ENCODE data around the gene CFAP46. TPM values are rescaled to one million over a fixed set of nuclear protein-coding genes. Genes with fewer than 3 reads are reported as not detected.

Gene CFAP46
- total and polyA plus RNA-seq, 10 of the 15 experiments (the other 5 are each of a cell fraction or from before 2014, with no cell fraction given): 0.01 to 0.18 (median 0.03) TPM; not detected in 7

- no peak for ATAC-seq
- no peaks in the 10 kb centered on the region for H3K4me1 ChIP-seq (ENCODE audit: control insufficient read depth, insufficient read depth, low read length)
- no peaks in the 10 kb centered on the region for H4K20me1 ChIP-seq (ENCODE audit: control insufficient read depth, insufficient read depth)
- H3K27ac ChIP-seq (ENCODE audit: control insufficient read depth, insufficient read depth): no peak overlapping the region
- ChIA-PET RAD21 (ENCODE audit: unreplicated experiment) (no interaction called here), POLR2A (no interaction called here), SMC1A (ENCODE audit: uncharacterized antibody, unreplicated experiment) (no interaction called here), CTCF (no interaction called here)
- no TSS peak for BruUV-seq (replicated peaks)
- H2AFZ ChIP-seq (ENCODE audit: control insufficient read depth, low read depth, low read length): no peak overlapping the region
- no peaks in the 10 kb centered on the region for H3K9me3 ChIP-seq (replicated peaks; ENCODE audit: control insufficient read depth, insufficient read depth, low read length)
- 27% methylated on average over 9 of the region's 9 CpGs for WGBS (ENCODE audit: insufficient coverage, insufficient replicate concordance, low lambda C conversion rate, missing lambda C conversion rate)
- intact Hi-C loops (cut with micrococcal nuclease; ENCODE audit: unreplicated experiment) (no loop called here), in situ Hi-C loops (cut with MboI) (no loop called here)
- DNase-seq (ENCODE audit: low read depth, low spot score): no peak
- no peaks in the 10 kb centered on the region for H3K36me3 ChIP-seq (ENCODE audit: control insufficient read depth in 2 of 2, insufficient read depth in 2 of 2, low read length in 1 of 2)
- FAIRE-seq: no peak
- TF ChIP-seq KDM1A (IDR thresholded peaks at IDR 0.05; ENCODE audit: borderline replicate concordance) (no peak), MAX (IDR thresholded peaks at IDR 0.05; ENCODE audit: low read depth, low read length) (no peak), ATF2 (IDR thresholded peaks at IDR 0.05; ENCODE audit: low read length) (no peak), NR2F1 (conservative IDR thresholded peaks at IDR 0.05) (no peak), HCFC1 (IDR thresholded peaks at IDR 0.05; ENCODE audit: low read length) (no peak), CTCF (IDR thresholded peaks at IDR 0.05 in 2 of 3, conservative IDR thresholded peaks at IDR 0.05 in 1 of 3; ENCODE audit: control insufficient read depth in 2 of 3, extremely low read depth in 1 of 3, insufficient read depth in 1 of 3, low read depth in 3 of 3, low read length in 3 of 3) (no peak), FOXM1 (IDR thresholded peaks at IDR 0.05; ENCODE audit: low read depth, low read length) (no peak), E2F4 (IDR thresholded peaks at IDR 0.05; ENCODE audit: low read depth, low read length) (no peak), RELA (IDR thresholded peaks at IDR 0.05; ENCODE audit: borderline replicate concordance, partially characterized antibody) (no peak), FOS (IDR thresholded peaks at IDR 0.05; ENCODE audit: borderline replicate concordance, extremely low read depth, insufficient read length) (no peak), RCOR1 (conservative IDR thresholded peaks at IDR 0.05; ENCODE audit: low read depth, low read length) (no peak), BACH1 (IDR thresholded peaks at IDR 0.05; ENCODE audit: borderline replicate concordance) (no peak), PBX3 (IDR thresholded peaks at IDR 0.05; ENCODE audit: insufficient replicate concordance, low read depth, low read length) (no peak), RAD21 (IDR thresholded peaks at IDR 0.05; ENCODE audit: insufficient read depth, low read depth, low read length) (no peak), CEBPZ (IDR thresholded peaks at IDR 0.05; ENCODE audit: low read depth, low read length) (no peak)
- H3K4me3 ChIP-seq: no peak overlapping the region
- H3K9ac ChIP-seq (ENCODE audit: control insufficient read depth, insufficient read depth, low read length): no peak overlapping the region
- no peaks in the 10 kb centered on the region for H3K79me2 ChIP-seq (ENCODE audit: control insufficient read depth, insufficient read depth, low read length)
- no peak overlapping the region for H3K4me2 ChIP-seq (ENCODE audit: control insufficient read depth, insufficient read depth)
- no peaks in the 10 kb centered on the region; a peak in 2 of 4 replicates for H3K27me3 ChIP-seq (replicated peaks in 1 of 2; ENCODE audit: control insufficient read depth in 2 of 2, insufficient read depth in 2 of 2, low read length in 1 of 2)
Observed at GRCh38 chr10:132890301-132890700, 52.1 kb downstream of the CFAP46 start.
